AG04450 (cell line): ENCODE data around the gene SEPTIN8. TPM values are rescaled to one million over a fixed set of nuclear protein-coding genes. Genes with fewer than 3 reads are reported as not detected.
A peak's percentile ranks its signal among the peaks of the same experiment; 100 is the strongest.

Source experiments
- CTCF ChIA-PET: fragments of 300-600, 350-600 bp; formaldehyde crosslinking; extraction: SDS; loops from one replicate; lab custom pipeline; 2022; ENCODE audit warnings: antibody characterized with exemption, inconsistent platforms; lab: Charles Lee
- POLR2A ChIA-PET: fragments of 350-600 bp; formaldehyde crosslinking; extraction: SDS; loops from one replicate; lab custom pipeline; 2021; ENCODE audit warnings: antibody characterized with exemption, inconsistent platforms; lab: Yijun Ruan, JAX
- DNase-seq: peaks from one replicate; pipeline ENCODE4 v3.0.0-alpha.2; 2011; ENCODE audit warnings: low read depth, low spot score
- H3K27ac ChIP-seq: one replicate; pipeline ENCODE4 v1.5.1; 2012; ENCODE audit warnings: low read depth, low read length, control low read depth
- H3K27me3 ChIP-seq: one replicate; pipeline ENCODE4 v1.6.0; 2012; ENCODE audit warnings: low read length; ENCODE audit not compliant: control insufficient read depth, insufficient read depth
- H3K4me3 ChIP-seq: 2 replicates; pipeline ENCODE4 v1.5.1; 2011; ENCODE audit warnings: mild to moderate bottlenecking, low read depth, low read length, control low read depth
- H3K9me3 ChIP-seq: 2 replicates; pipeline ENCODE4 v1.5.1; 2012; ENCODE audit warnings: low read length; ENCODE audit not compliant: control insufficient read depth, insufficient read depth
- polyA plus RNA-seq: library from polyadenylated mRNA; depleted of rRNA; stranded (reverse); fragments of >200 nt; gene quantifications from 2 replicates; pipeline ENCODE4 v1.2.3, GENCODE V29; 2011
- TF ChIP-seq, protein P1 (sequence below): IDR thresholded peaks from 2 replicates; pipeline ENCODE4 v1.5.1; 2011; ENCODE audit warnings: low read depth, low read length, control low read depth, inconsistent platforms

Gene SEPTIN8
- polyA plus RNA-seq, 1 experiment: 62.4 TPM

GRCh38 chr5:132768485-132768868 is 8.6 kb downstream of the SEPTIN8 start:
- TF ChIP-seq, protein P1, sequence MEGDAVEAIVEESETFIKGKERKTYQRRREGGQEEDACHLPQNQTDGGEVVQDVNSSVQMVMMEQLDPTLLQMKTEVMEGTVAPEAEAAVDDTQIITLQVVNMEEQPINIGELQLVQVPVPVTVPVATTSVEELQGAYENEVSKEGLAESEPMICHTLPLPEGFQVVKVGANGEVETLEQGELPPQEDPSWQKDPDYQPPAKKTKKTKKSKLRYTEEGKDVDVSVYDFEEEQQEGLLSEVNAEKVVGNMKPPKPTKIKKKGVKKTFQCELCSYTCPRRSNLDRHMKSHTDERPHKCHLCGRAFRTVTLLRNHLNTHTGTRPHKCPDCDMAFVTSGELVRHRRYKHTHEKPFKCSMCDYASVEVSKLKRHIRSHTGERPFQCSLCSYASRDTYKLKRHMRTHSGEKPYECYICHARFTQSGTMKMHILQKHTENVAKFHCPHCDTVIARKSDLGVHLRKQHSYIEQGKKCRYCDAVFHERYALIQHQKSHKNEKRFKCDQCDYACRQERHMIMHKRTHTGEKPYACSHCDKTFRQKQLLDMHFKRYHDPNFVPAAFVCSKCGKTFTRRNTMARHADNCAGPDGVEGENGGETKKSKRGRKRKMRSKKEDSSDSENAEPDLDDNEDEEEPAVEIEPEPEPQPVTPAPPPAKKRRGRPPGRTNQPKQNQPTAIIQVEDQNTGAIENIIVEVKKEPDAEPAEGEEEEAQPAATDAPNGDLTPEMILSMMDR: no peak
- ChIA-PET CTCF (interaction anchor here (1.3 kb wide), 1 partner anchor 51 kb away, joined by 3 read pairs; no protein-coding TSS in a partner anchor), POLR2A (no interaction called here)
- Histone ChIP-seq H3K27me3 (no peaks in the 10 kb centered on the region), H3K4me3 (no peak overlapping the region), H3K9me3 (no peaks in the 10 kb centered on the region), H3K27ac (peak overlapping the region; percentile 65)
- DNase-seq: no peak

- peak overlapping the region; percentile 57 for H3K27ac ChIP-seq
- no peak for DNase-seq
- POLR2A ChIA-PET: interaction anchor here (0.6 to 1.1 kb wide), 7 partner anchors 26 to 508 kb away, joined by 3 to 7 read pairs (median 3); partner anchors contain the start of gene KIF3A
- CTCF ChIA-PET: interaction anchor here (0.6 to 1.3 kb wide), 3 partner anchors 9 to 339 kb away, joined by 3 to 5 read pairs (median 5); no protein-coding TSS in a partner anchor
- TF ChIP-seq, protein P1: no peak
- H3K4me3 ChIP-seq: no peak overlapping the region
- no peaks in the 10 kb centered on the region for H3K9me3 ChIP-seq
- no peaks in the 10 kb centered on the region for H3K27me3 ChIP-seq
These were observed 9.9 kb downstream of the SEPTIN8 start for GRCh38 chr5:132767150-132767549.

- TF ChIP-seq, protein P1: no peak
- ChIA-PET CTCF (interaction anchor here (0.9 to 1.4 kb wide), 4 partner anchors 9 to 53 kb away, joined by 3 to 5 read pairs (median 4); no protein-coding TSS in a partner anchor), POLR2A (interaction anchor here (1.0 to 1.1 kb wide), 2 partner anchors 26 to 270 kb away, joined by 3 read pairs; no protein-coding TSS in a partner anchor)
- H3K4me3 ChIP-seq: no peak overlapping the region
- H3K27me3 ChIP-seq: no peaks in the 10 kb centered on the region
- DNase-seq: no peak
- H3K9me3 ChIP-seq: no peaks in the 10 kb centered on the region
- no peak overlapping the region for H3K27ac ChIP-seq
These were observed 10.3 kb downstream of the SEPTIN8 start for GRCh38 chr5:132766806-132767055.

- CTCF ChIA-PET: interaction anchor here (1.2 to 1.4 kb wide), 3 partner anchors 11 to 54 kb away, joined by 3 to 5 read pairs (median 4); no protein-coding TSS in a partner anchor
- no peak overlapping the region for H3K27ac ChIP-seq
- TF ChIP-seq, protein P1: no peak
- H3K27me3 ChIP-seq: no peaks in the 10 kb centered on the region
- DNase-seq: no peak
- H3K4me3 ChIP-seq: no peak overlapping the region
- no peaks in the 10 kb centered on the region for H3K9me3 ChIP-seq
- POLR2A ChIA-PET: interaction anchor here (0.6 to 1.1 kb wide), 2 partner anchors 167 to 269 kb away, joined by 3 to 6 read pairs; no protein-coding TSS in a partner anchor
These were observed 10.8 kb downstream of the SEPTIN8 start for GRCh38 chr5:132766020-132766805.
